H1 (cell line): ENCODE data around the gene RABL6. TPM values are rescaled to one million over a fixed set of nuclear protein-coding genes. Genes with fewer than 3 reads are reported as not detected.

Experiments used
- CTCF ChIA-PET: fragments of 300-600 bp; sonication (Branson Sonifier 250); formaldehyde crosslinking; loops from one replicate; lab custom pipeline; 2021; ENCODE audit not compliant: partially characterized antibody; lab: Charles Lee
- POLR2A ChIA-PET: fragments of 300-600 bp; sonication (Branson Sonifier 250); formaldehyde crosslinking; loops from one replicate; lab custom pipeline; 2021; ENCODE audit warnings: inconsistent platforms; ENCODE audit not compliant: partially characterized antibody; lab: Charles Lee
- DNase-seq, 2 experiments: peaks; one replicate each; pipeline versions ENCODE4 v3.0.0 to v3.0.0-alpha.2; 2010 to 2022; ENCODE audit warnings: low spot score in 2 of 2, low read depth in 1 of 2, mixed read lengths in 1 of 2
- FAIRE-seq: peaks from 2 replicates; lab custom pipeline; 2011; peaks lifted over from hg19 to GRCh38; lab: Jason Lieb, UNC
- H2AFZ ChIP-seq: 2 replicates; pipeline ENCODE4 v1.8.1; 2012; ENCODE audit warnings: low read length, inconsistent platforms
- H2AK5ac ChIP-seq: 2 replicates; pipeline ENCODE4 v1.6.1; 2013; ENCODE audit warnings: low read depth, low read length
- H2BK120ac ChIP-seq: replicated peaks from 2 replicates; pipeline ENCODE3; 2013; ENCODE audit warnings: low read depth, low read length, inconsistent platforms
- H2BK12ac ChIP-seq: 2 replicates; pipeline ENCODE4 v1.6.1; 2013; ENCODE audit warnings: low read depth, low read length
- H2BK15ac ChIP-seq: 2 replicates; pipeline ENCODE4 v1.6.1; 2013; ENCODE audit warnings: low read length
- H2BK20ac ChIP-seq: 2 replicates; pipeline ENCODE4 v1.6.1; 2013; ENCODE audit warnings: low read length
- H2BK5ac ChIP-seq: 2 replicates; pipeline ENCODE4 v1.6.1; 2013; ENCODE audit warnings: low read depth, low read length
- H3K14ac ChIP-seq: 2 replicates; pipeline ENCODE4 v1.6.1; 2013; ENCODE audit warnings: inconsistent platforms; ENCODE audit not compliant: insufficient read length
- H3K18ac ChIP-seq: 2 replicates; pipeline ENCODE4 v1.6.1; 2013; ENCODE audit warnings: low read length; ENCODE audit errors: extremely low read depth
- H3K23ac ChIP-seq: 2 replicates; pipeline ENCODE4 v1.6.1; 2013; ENCODE audit warnings: inconsistent platforms; ENCODE audit not compliant: insufficient read length
- H3K23me2 ChIP-seq: 2 replicates; pipeline ENCODE4 v1.6.1; 2013; ENCODE audit warnings: low read depth, low read length
- H3K27ac ChIP-seq: 2 replicates; pipeline ENCODE4 v1.6.1; 2011; ENCODE audit warnings: low read depth, low read length, inconsistent platforms
- H3K27me3 ChIP-seq, 4 experiments: replicated peaks in 1 of 4; 1 replicate in 1 of 4; 2 replicates in 3 of 4; pipeline versions ENCODE4 v1.6.1 to v1.8.1; 2011 to 2013; ENCODE audit warnings: low read length in 3 of 4, mild to moderate bottlenecking in 3 of 4, inconsistent platforms in 2 of 4, mixed read lengths in 2 of 4, moderate library complexity in 1 of 4; ENCODE audit not compliant: control insufficient read depth in 3 of 4, insufficient read depth in 3 of 4; ENCODE audit errors: extremely low read depth in 1 of 4
- H3K36me3 ChIP-seq, 4 experiments: 2 replicates each; pipeline versions ENCODE4 v1.6.1 to v1.8.1; 2011 to 2013; ENCODE audit warnings: mild to moderate bottlenecking in 4 of 4, low read length in 3 of 4, moderate library complexity in 2 of 4, control low read depth in 1 of 4, inconsistent platforms in 1 of 4; ENCODE audit not compliant: insufficient read depth in 4 of 4, control insufficient read depth in 2 of 4
- H3K4ac ChIP-seq: replicated peaks from 2 replicates; pipeline ENCODE3; 2013; ENCODE audit warnings: low read length, low read depth, mixed read lengths, inconsistent platforms; ENCODE audit not compliant: insufficient read length
- H3K4me1 ChIP-seq, 4 experiments: replicated peaks in 1 of 4; 1 replicate in 1 of 4; 2 replicates in 3 of 4; pipeline versions ENCODE4 v1.6.1 to v1.8.1; 2011 to 2013; ENCODE audit warnings: low read length in 3 of 4, inconsistent platforms in 2 of 4, mixed read lengths in 1 of 4; ENCODE audit not compliant: insufficient read depth in 4 of 4, control insufficient read depth in 3 of 4
- H3K4me2 ChIP-seq, 2 experiments: 2 replicates each; pipeline versions ENCODE4 v1.6.1 to v1.8.1; 2011 to 2013; ENCODE audit warnings: low read depth in 2 of 2, low read length in 2 of 2, control low read depth in 1 of 2, inconsistent platforms in 1 of 2, mild to moderate bottlenecking in 1 of 2; ENCODE audit not compliant: insufficient read depth in 1 of 2
- H3K4me3 ChIP-seq, 4 experiments: fragments of 200-600, 300-600 bp in 1 of 4; sonication (generic), shearing (Covaris generic), sonication (Bioruptor Twin) in 1 of 4; 2 replicates each; pipeline versions ENCODE4 v1.5.1 to v1.8.1; 2011 to 2016; ENCODE audit warnings: low read length in 4 of 4, low read depth in 3 of 4, control low read depth in 2 of 4, inconsistent platforms in 2 of 4, mild to moderate bottlenecking in 2 of 4, mixed read lengths in 1 of 4, moderate library complexity in 1 of 4; ENCODE audit not compliant: insufficient read depth in 2 of 4; ENCODE audit errors: extremely low read depth in 1 of 4
- H3K56ac ChIP-seq: replicated peaks from 2 replicates; pipeline ENCODE3; 2013; ENCODE audit warnings: low read depth, mild to moderate bottlenecking, mixed read lengths, low read length, inconsistent platforms; ENCODE audit not compliant: insufficient read length
- H3K79me1 ChIP-seq: 2 replicates; pipeline ENCODE4 v1.6.1; 2013; ENCODE audit warnings: low read depth, low read length, control low read depth
- H3K79me2 ChIP-seq, 2 experiments: 2 replicates each; pipeline versions ENCODE4 v1.6.1 to v1.8.1; 2012 to 2013; ENCODE audit warnings: low read length in 2 of 2, mild to moderate bottlenecking in 2 of 2, inconsistent platforms in 1 of 2; ENCODE audit not compliant: insufficient read depth in 2 of 2, control insufficient read depth in 1 of 2
- H3K9ac ChIP-seq, 4 experiments: replicated peaks in 1 of 4; 1 replicate in 1 of 4; 2 replicates in 3 of 4; pipeline versions ENCODE4 v1.6.1 to v1.8.1; 2011 to 2013; ENCODE audit warnings: low read depth in 3 of 4, low read length in 3 of 4, control low read depth in 2 of 4, mild to moderate bottlenecking in 2 of 4, moderate library complexity in 2 of 4, inconsistent platforms in 1 of 4; ENCODE audit errors: extremely low read depth in 1 of 4
- H3K9me3 ChIP-seq, 2 experiments: 2 replicates each; pipeline versions ENCODE4 v1.6.1 to v1.8.1; 2012 to 2013; ENCODE audit warnings: mild to moderate bottlenecking in 2 of 2, moderate library complexity in 2 of 2, control low read depth in 1 of 2, inconsistent platforms in 1 of 2, low read depth in 1 of 2, low read length in 1 of 2, mixed read lengths in 1 of 2; ENCODE audit not compliant: insufficient read depth in 2 of 2
- H4K20me1 ChIP-seq, 2 experiments: replicated peaks in 1 of 2; 2 replicates each; pipeline versions ENCODE3 to v1.8.1; 2011 to 2013; ENCODE audit warnings: inconsistent platforms in 2 of 2, low read length in 2 of 2, mild to moderate bottlenecking in 1 of 2; ENCODE audit not compliant: insufficient read depth in 2 of 2, control insufficient read depth in 1 of 2
- H4K5ac ChIP-seq: 2 replicates; pipeline ENCODE4 v1.6.1; 2013; ENCODE audit warnings: low read length, low read depth, mixed read lengths, inconsistent platforms; ENCODE audit not compliant: insufficient read length
- H4K8ac ChIP-seq: 2 replicates; pipeline ENCODE4 v1.8.0; 2013; ENCODE audit warnings: mild to moderate bottlenecking, moderate library complexity, low read length, inconsistent platforms; ENCODE audit not compliant: insufficient read depth; ENCODE audit errors: extremely low read depth
- H4K91ac ChIP-seq: replicated peaks from 2 replicates; pipeline ENCODE3; 2013; ENCODE audit warnings: low read length, mixed read lengths, inconsistent platforms; ENCODE audit not compliant: insufficient read length
- ATF2 ChIP-seq: IDR thresholded peaks from 2 replicates; pipeline ENCODE4 v1.6.1; 2012; ENCODE audit warnings: low read length, inconsistent platforms
- CHD2 ChIP-seq: IDR thresholded peaks from 2 replicates; pipeline ENCODE4 v1.6.1; 2012; ENCODE audit warnings: low read length, improper control_type of control experiment
- HDAC2 ChIP-seq, 2 experiments: fragments of 300-600 bp in 1 of 2; sonication (generic) in 1 of 2; IDR thresholded peaks; 2 replicates each; pipeline ENCODE4 v1.6.1; 2011 to 2012; ENCODE audit warnings: low read depth in 2 of 2, low read length in 2 of 2, mild to moderate bottlenecking in 2 of 2, moderate library complexity in 2 of 2, borderline replicate concordance in 1 of 2, inconsistent platforms in 1 of 2
- NANOG ChIP-seq: IDR thresholded peaks from 2 replicates; pipeline ENCODE4 v1.6.1; 2011; ENCODE audit warnings: low read length, low read depth, mild to moderate bottlenecking, inconsistent platforms; ENCODE audit not compliant: insufficient read depth, poor library complexity, severe bottlenecking
- SIN3A ChIP-seq, 2 experiments: IDR thresholded peaks in 1 of 2; conservative IDR thresholded peaks in 1 of 2; 2 replicates each; pipeline ENCODE4 v1.6.1; 2011 to 2012; ENCODE audit warnings: low read length in 2 of 2, improper control_type of control experiment in 1 of 2, low read depth in 1 of 2, mild to moderate bottlenecking in 1 of 2
- SP1 ChIP-seq: IDR thresholded peaks from 2 replicates; pipeline ENCODE4 v1.6.1; 2011; ENCODE audit warnings: low read depth, low read length
- SP4 ChIP-seq: IDR thresholded peaks from 2 replicates; pipeline ENCODE4 v1.6.1; 2012; ENCODE audit warnings: low read length, inconsistent platforms
- TEAD4 ChIP-seq: IDR thresholded peaks from 2 replicates; pipeline ENCODE4 v1.6.1; 2012; ENCODE audit warnings: low read depth, low read length, inconsistent platforms, mixed read lengths
- WGBS, 2 experiments: shearing (Covaris generic) in 1 of 2; methylation state at CpG; one replicate each; pipeline versions ENCODE4 v1.1.6 to v1.1.7; 2013 to 2015; ENCODE audit warnings: low lambda C conversion rate in 2 of 2, mixed read lengths in 2 of 2, inconsistent platforms in 1 of 2, low coverage in 1 of 2, missing lambda C conversion rate in 1 of 2; ENCODE audit not compliant: insufficient replicate concordance in 2 of 2, insufficient coverage in 1 of 2, insufficient read length in 1 of 2; ENCODE audit errors: extremely low coverage in 1 of 2, missing lambda C conversion rate in 1 of 2; 5-methylcytosine and 5-hydroxymethylcytosine counted together
- polyA plus RNA-seq, 7 experiments: library from polyadenylated mRNA; depleted of rRNA in 3 of 7; stranded (reverse) in 5 of 7; unstranded in 2 of 7; fragments of >200 nt in 5 of 7; fragments of 200-250 nt in 2 of 7; gene quantifications; 1 replicate in 5 of 7; 2 replicates in 1 of 7; 4 replicates in 1 of 7; pipeline versions ENCODE4 v1.2.1 to v1.2.3, GENCODE V29; 2011 to 2013; ENCODE audit warnings: missing spikeins in 2 of 7, mixed read lengths in 2 of 7
- total RNA-seq: library from RNA; stranded (reverse); fragmentation: NEBNext Ultra II Directional; extraction: Animal tissue kit (Norgen Biotek cat#: 25700); gene quantifications from 2 replicates; pipeline ENCODE4 v1.2.1, GENCODE V29; 2021

Gene RABL6
- total and polyA plus RNA-seq, 2 of the 8 experiments (the other 6 are each of a cell fraction or from before 2014, with no cell fraction given), result 70.1 to 130 TPM

GRCh38 chr9:136805207-136805740 lies 2.5 kb upstream of the RABL6 start:
- H3K79me2 ChIP-seq, result peaks cover 5 to 20% of the 10 kb centered on the region in 2 experiments
- H4K8ac ChIP-seq, result no peak overlapping the region
- H2BK5ac ChIP-seq, result no peak overlapping the region
- H3K27ac ChIP-seq, result no peak overlapping the region
- TF ChIP-seq NANOG, result no peak
- TF ChIP-seq HDAC2 (IDR thresholded peaks at IDR 0.05; ENCODE audit: borderline replicate concordance in 1 of 2, low read depth in 2 of 2, low read length in 2 of 2), result no peak
- no peak for TF ChIP-seq SP1
- TF ChIP-seq SIN3A (conservative IDR thresholded peaks at IDR 0.05 in 1 of 2, IDR thresholded peaks at IDR 0.05 in 1 of 2; ENCODE audit: low read depth in 1 of 2, low read length in 2 of 2), result no peak
- no peak for TF ChIP-seq SP4
- no peak for TF ChIP-seq ATF2
- no peak for TF ChIP-seq TEAD4
- no peak for TF ChIP-seq CHD2
- H3K9ac ChIP-seq, result no peak overlapping the region
- peaks cover 0 to 18% (median 10%) of the 10 kb centered on the region in 4 experiments; a peak in 6 of 7 replicates for H3K4me1 ChIP-seq
- H3K14ac ChIP-seq, result no peak overlapping the region
- DNase-seq (no peak), FAIRE-seq (no peak)
- no peak overlapping the region for H4K5ac ChIP-seq
- H3K9me3 ChIP-seq, result no peaks in the 10 kb centered on the region
- H3K56ac ChIP-seq, result no peak overlapping the region
- H3K27me3 ChIP-seq, result peaks cover 0 to 17% (median 8%) of the 10 kb centered on the region in 4 experiments; a peak in 3 of 7 replicates
- peaks cover 5 to 12% of the 10 kb centered on the region in 2 experiments for H4K20me1 ChIP-seq
- POLR2A ChIA-PET, result interaction anchor here (1.7 to 7.8 kb wide), 3 partner anchors 15 to 78 kb away, joined by 6 to 96 read pairs (median 19); partner anchors contain the start of gene AJM1
- peaks cover 2% of the 10 kb centered on the region; the same call in 1 of the 2 replicates for H3K79me1 ChIP-seq
- peaks cover 16% of the 10 kb centered on the region; the same call in 1 of the 2 replicates for H3K23me2 ChIP-seq
- H3K18ac ChIP-seq, result no peak overlapping the region
- H2BK20ac ChIP-seq, result no peak overlapping the region
- no peak overlapping the region for H3K23ac ChIP-seq
- no peak overlapping the region for H3K4ac ChIP-seq
- no peak overlapping the region for H3K4me3 ChIP-seq
- H2BK12ac ChIP-seq, result no peak overlapping the region
- H2BK15ac ChIP-seq, result no peak overlapping the region
- H3K4me2 ChIP-seq, result no peak overlapping the region
- CTCF ChIA-PET, result interaction anchor here (0.7 to 2.3 kb wide), 8 partner anchors 9 to 242 kb away, joined by 3 to 10 read pairs (median 3); partner anchors contain the start of gene CCDC183
- no peak overlapping the region for H4K91ac ChIP-seq
- H2AK5ac ChIP-seq, result no peak overlapping the region
- no peak overlapping the region for H2BK120ac ChIP-seq
- peaks cover 0 to 9% (median 0%) of the 10 kb centered on the region in 4 experiments; a peak in 2 of 8 replicates for H3K36me3 ChIP-seq
- H2AFZ ChIP-seq, result no peak overlapping the region
- 86% methylated on average over 12 of the region's 12 CpGs; no CpG with 5 or more reads in 1 of the 2 experiments for WGBS, 2 experiments
